ENCODE results near the gene BLVRB. TPM values are rescaled to one million over a fixed set of nuclear protein-coding genes. Genes with fewer than 3 reads are reported as not detected.

BLVRB gene
- 127 and 132 TPM in 2 replicates for total RNA-seq

DNA sequence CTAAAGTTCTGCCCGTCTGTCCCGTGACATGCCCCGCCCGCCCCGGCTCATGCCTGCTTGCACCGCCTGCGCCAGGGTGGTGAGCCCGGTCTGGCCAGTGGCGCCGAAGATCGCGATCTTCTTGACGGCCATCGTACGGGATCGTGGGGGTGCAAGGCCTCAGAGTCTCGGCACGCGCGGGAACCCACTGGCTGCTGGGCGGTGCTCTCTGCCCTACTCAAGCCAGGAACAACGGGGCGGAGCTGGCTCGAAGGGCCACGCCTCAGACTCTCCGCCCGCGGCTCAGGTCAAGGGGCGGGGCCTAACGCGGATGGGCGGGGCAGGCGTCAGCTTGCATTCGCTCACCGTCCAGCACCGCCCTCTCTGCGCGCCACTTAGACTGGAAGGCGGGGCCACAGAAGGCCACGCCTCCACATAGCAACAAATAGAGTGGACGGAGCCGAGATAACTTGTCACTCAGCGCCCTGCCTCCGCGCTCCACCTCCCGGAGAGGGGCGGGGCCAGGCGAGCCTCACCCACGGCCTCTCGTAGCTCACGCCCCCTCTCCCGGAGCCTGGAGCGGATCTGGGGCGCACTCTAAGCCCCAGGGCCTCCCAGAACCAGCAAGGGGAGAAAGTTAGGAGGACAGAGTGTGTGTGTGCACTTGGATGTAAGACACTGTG lies at the start of gene BLVRB:
Gene BLVRB (minus strand): TSS at position 189 of the 662 bp plus-strand sequence. CDS start 57 bp downstream, at position 132.

GRCh38 chr19:40466985-40467734 lies 1.6 kb upstream of the BLVRB start, which contains the start of gene SPTBN4:
Gene SPTBN4 (plus strand): TSS chr19:40467001. CDS start chr19:40472622, 5,621 bp downstream.

GRCh38 chr19:40444000-40444824 lies 21.3 kb downstream of the BLVRB start, which contains the start of gene SERTAD3:
Gene SERTAD3 (minus strand): TSS chr19:40444335. CDS start chr19:40442080, 2,255 bp downstream.

DNA sequence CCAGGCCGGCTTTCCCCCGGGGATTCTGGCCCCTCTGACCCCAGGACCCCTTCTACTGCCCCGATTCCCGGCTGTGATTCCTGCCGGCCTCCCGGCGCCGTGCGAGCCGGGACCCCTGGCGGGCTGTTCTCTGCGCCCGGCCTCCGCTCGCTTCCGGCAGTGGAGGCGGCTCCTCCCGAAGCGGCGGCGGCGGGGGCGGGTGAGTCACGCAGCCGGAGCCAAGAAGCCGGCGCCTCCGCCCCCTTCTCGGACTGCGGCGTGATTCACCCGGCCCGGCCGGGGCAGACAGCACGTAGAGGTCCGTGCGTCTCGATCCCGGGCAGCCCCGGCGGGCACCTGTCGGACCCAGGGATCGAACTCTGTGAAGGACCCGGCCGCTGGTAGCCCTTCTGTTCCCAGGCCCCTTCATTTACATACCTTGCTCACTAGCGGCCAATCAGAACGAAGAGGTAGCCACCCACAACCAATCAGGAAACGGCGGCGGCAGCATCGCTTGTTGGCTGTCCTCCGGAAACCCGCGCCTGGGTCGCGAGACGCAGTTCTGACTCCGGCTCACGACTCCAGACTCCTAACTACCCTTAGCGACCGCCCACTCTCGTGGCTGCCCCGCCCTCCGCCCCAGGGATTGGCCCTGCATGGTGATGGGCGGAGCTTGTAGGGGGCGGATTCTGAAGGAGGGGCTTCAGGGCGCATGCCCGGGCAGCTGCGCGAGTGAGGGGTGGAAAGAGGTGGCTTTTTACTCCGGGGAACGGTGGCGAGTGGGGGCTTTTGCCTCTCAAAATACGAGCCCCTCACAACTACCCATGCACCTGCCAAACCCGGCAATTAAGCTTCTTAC lies 39.9 kb downstream of the BLVRB start, which contains the start of gene SERTAD1:
Gene SERTAD1 (minus strand): TSS at position 543 of the 838 bp plus-strand sequence. CDS start 2,446 bp downstream, outside the sequence.

GRCh38 chr19:40413291-40413845 lies 52.2 kb downstream of the BLVRB start, which contains the start of gene PRX:
Gene PRX (minus strand): TSS chr19:40413378. CDS start chr19:40407932, 5,446 bp downstream.

Other genes starting within 250 kb of the BLVRB start
- gene TTC9B, start 247.4 kb downstream of the BLVRB start, total RNA-seq, result not detected in 2 replicates
- 0.13 TPM in 1 of 2 replicates, not detected in the other for gene CCNP, start 239.1 kb downstream of the BLVRB start, total RNA-seq
- 21.1 and 21.6 TPM in 2 replicates for gene AKT2, start 180.4 kb downstream of the BLVRB start, total RNA-seq
- gene C19orf47, start 117.3 kb downstream of the BLVRB start, total RNA-seq, result 16.8 and 21.3 TPM in 2 replicates
- gene PLD3, start 117.0 kb downstream of the BLVRB start, total RNA-seq, result 252 and 262 TPM in 2 replicates
- not detected in 2 replicates for gene HIPK4, start 75.6 kb downstream of the BLVRB start, total RNA-seq
- gene PRX, start 52.4 kb downstream of the BLVRB start, total RNA-seq, result 0.73 and 1.1 TPM in 2 replicates
- gene SERTAD1, start 39.8 kb downstream of the BLVRB start, total RNA-seq, result 38.8 and 43.6 TPM in 2 replicates
- 12.6 and 17.0 TPM in 2 replicates for gene SERTAD3, start 21.4 kb downstream of the BLVRB start, total RNA-seq
- gene SPTBN4, start 1.3 kb upstream of the BLVRB start, total RNA-seq, result 0.13 and 0.30 TPM in 2 replicates
- 89.6 and 112 TPM in 2 replicates for gene SHKBP1, start 111.1 kb upstream of the BLVRB start, total RNA-seq
- 13.9 and 15.7 TPM in 2 replicates for gene LTBP4, start 135.6 kb upstream of the BLVRB start, total RNA-seq
- gene NUMBL, start 224.9 kb upstream of the BLVRB start, total RNA-seq, result 25.7 and 28.6 TPM in 2 replicates

Data from mammary microvascular endothelial cell (primary cell).